ENCODE results near the gene KCNC3. TPM values are rescaled to one million over a fixed set of nuclear protein-coding genes. Genes with fewer than 3 reads are reported as not detected.

KCNC3 gene
- total RNA-seq, 2 experiments from 2014 or later = 0.39 to 0.47 TPM

DNA sequence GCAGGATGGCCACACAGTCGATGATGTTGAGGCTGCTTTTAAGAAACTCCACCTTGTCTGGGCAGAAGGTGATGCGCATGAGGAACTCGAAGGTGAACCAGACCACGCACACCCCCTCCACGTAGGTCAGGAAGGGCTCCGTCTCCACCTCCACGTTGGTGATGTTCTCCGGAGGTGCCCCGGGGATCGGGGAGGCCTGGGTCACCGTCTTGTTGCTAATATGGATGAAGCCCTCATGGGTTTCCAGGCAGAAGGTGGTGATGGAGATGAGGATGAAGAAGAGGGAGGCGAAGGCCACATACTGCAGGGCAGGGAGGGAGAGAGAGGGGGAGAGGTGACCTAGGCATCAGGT lies 5.4 kb downstream of the KCNC3 start:
- no peak for DNase-seq
- no peak for ATAC-seq
- Mint-ChIP-seq H3K4me1 (ENCODE audit: low read depth) (peaks cover 24% of the 10 kb centered on the region), H3K36me3 (ENCODE audit: low read depth) (peaks cover 7% of the 10 kb centered on the region), H3K9me3 (ENCODE audit: insufficient read depth) (no peaks in the 10 kb centered on the region), H3K4me3 (no peak overlapping the region), H3K27ac (no peak overlapping the region), H3K27me3 (ENCODE audit: low read depth) (peaks cover 22% of the 10 kb centered on the region)
- ChIA-PET CTCF (no interaction called here), POLR2A (no interaction called here)

DNA sequence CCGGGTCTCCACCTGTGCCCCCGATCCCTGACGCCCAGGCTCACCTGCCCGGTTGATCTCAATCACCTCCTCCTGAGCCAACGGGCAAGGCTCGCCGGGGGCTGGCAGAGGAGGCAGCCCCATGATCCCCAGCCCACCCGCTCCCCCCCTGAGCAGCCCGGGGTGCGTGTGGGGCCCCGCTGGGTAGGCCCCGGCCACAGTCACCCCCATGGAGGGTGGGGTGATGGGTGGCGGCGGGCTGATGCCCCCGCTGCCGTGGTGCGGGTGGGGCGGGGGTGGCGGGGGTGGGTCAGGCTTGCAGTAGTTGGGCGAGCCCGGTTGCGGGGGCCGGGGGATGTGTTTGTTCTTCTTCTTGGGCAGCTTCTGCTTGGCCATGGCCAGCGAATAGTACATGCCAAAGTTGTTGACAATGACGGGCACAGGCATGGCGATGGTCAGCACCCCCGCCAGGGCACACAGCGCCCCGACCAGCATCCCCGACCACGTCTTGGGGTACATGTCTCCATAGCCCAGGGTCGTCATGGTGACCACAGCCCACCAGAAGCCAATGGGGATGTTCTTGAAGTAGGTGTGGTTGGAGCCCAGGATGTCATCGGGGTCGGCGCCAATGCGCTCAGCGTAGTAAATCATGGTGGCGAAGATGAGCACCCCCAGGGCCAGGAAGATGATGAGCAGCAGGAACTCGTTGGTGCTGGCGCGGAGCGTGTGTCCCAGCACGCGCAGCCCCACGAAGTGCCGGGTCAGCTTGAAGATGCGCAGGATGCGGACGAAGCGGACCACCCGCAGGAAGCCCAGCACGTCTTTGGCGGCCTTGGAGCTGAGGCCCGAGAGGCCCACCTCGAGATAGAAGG lies 6.0 kb downstream of the KCNC3 start:
- DNase-seq (no peak), ATAC-seq (no peak)
- H3K27me3 Mint-ChIP-seq (ENCODE audit: low read depth) = peaks cover 22% of the 10 kb centered on the region
- no peak overlapping the region for H3K4me3 Mint-ChIP-seq
- H3K27ac Mint-ChIP-seq = no peak overlapping the region
- ChIA-PET POLR2A (no interaction called here), CTCF (interaction anchor here (1.3 kb wide), 1 partner anchor 215 kb away, joined by 3 read pairs; no protein-coding TSS in a partner anchor)
- H3K9me3 Mint-ChIP-seq (ENCODE audit: insufficient read depth) = no peaks in the 10 kb centered on the region
- peaks cover 7% of the 10 kb centered on the region for H3K36me3 Mint-ChIP-seq (ENCODE audit: low read depth)
- H3K4me1 Mint-ChIP-seq (ENCODE audit: low read depth) = peaks cover 24% of the 10 kb centered on the region

DNA sequence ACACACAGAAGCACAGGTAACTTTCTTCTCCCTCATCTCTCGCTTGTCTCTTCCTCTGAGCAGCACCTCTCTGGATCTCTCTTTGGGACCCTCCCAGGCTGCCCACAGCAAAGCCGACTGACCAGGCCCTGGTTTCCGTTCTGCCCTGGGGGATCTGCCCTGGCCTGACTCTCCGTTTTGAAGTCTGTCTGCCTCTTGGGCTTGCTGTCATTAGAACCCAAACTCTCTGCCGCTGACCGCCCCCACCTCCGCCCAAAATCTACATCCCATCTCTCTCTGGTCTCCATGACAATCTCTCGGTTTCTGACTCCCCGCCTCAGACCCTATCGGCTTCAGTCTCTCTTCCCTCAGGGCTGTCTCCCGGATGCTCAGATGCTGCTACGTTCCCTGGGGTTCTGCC lies 6.9 kb downstream of the KCNC3 start:
- ATAC-seq (no peak), DNase-seq (no peak)
- Mint-ChIP-seq H3K27ac (no peak overlapping the region), H3K4me1 (ENCODE audit: low read depth) (peaks cover 17% of the 10 kb centered on the region), H3K27me3 (ENCODE audit: low read depth) (peaks cover 19% of the 10 kb centered on the region), H3K4me3 (no peak overlapping the region), H3K9me3 (ENCODE audit: insufficient read depth) (no peaks in the 10 kb centered on the region), H3K36me3 (ENCODE audit: low read depth) (peaks cover under 1% of the 10 kb centered on the region)
- POLR2A ChIA-PET = no interaction called here
- CTCF ChIA-PET = interaction anchor here (1.3 kb wide), 1 partner anchor 216 kb away, joined by 3 read pairs; no protein-coding TSS in a partner anchor

DNA sequence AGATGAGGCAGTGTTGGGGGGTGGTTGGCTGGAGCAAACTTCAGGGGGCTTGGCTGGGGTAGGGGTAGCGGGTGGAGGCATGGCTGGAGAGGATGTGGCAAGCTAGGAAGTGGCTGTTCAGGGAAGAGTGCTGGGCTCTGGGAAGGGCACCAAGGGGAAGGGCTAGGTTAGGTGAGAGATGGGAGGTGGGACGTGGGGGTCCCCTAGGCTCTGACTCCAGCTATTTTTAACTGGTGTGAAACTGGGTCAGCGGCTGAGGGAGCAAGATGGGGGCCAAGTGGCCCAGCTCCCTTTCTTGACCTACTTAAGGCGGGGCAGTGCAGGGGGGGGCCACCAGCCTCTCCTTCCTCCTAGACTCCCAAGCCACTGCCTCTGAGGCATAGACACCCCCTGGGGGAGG lies 7.3 kb downstream of the KCNC3 start:
- H3K4me3 Mint-ChIP-seq = no peak overlapping the region
- no peaks in the 10 kb centered on the region for H3K36me3 Mint-ChIP-seq (ENCODE audit: low read depth)
- no peak overlapping the region for H3K27ac Mint-ChIP-seq
- ATAC-seq (no peak), DNase-seq (no peak)
- H3K4me1 Mint-ChIP-seq (ENCODE audit: low read depth) = peaks cover 13% of the 10 kb centered on the region
- ChIA-PET CTCF (no interaction called here), POLR2A (no interaction called here)
- H3K27me3 Mint-ChIP-seq (ENCODE audit: low read depth) = peaks cover 15% of the 10 kb centered on the region
- H3K9me3 Mint-ChIP-seq (ENCODE audit: insufficient read depth) = no peaks in the 10 kb centered on the region

DNA sequence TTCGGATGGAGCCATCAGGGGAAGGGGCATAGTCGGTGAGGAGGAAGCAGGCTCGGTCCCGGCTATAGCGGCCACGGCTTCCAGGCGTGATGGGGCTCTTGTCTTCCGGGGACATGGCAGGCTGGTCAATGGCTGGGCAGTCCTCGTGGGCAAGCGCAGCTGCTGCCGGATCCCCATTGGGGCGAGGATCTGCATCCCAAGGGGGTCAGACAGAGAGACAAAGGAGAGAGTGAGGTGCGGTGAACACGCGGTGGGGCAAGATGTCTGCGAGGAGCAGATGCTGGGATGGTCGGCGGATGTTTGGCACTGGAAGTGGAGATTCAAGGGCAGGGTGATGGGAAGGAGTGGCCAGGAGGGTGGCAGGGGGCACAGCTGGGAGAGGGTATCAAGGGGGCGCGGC lies 8.6 kb downstream of the KCNC3 start:
- H3K9me3 Mint-ChIP-seq (ENCODE audit: insufficient read depth) = no peaks in the 10 kb centered on the region
- ATAC-seq (no peak), DNase-seq (no peak)
- H3K27me3 Mint-ChIP-seq (ENCODE audit: low read depth) = peaks cover 15% of the 10 kb centered on the region
- CTCF ChIA-PET = no interaction called here
- POLR2A ChIA-PET = no interaction called here
- H3K36me3 Mint-ChIP-seq (ENCODE audit: low read depth) = no peaks in the 10 kb centered on the region
- H3K4me1 Mint-ChIP-seq (ENCODE audit: low read depth) = peaks cover 10% of the 10 kb centered on the region
- H3K27ac Mint-ChIP-seq = no peak overlapping the region
- no peak overlapping the region for H3K4me3 Mint-ChIP-seq

DNA sequence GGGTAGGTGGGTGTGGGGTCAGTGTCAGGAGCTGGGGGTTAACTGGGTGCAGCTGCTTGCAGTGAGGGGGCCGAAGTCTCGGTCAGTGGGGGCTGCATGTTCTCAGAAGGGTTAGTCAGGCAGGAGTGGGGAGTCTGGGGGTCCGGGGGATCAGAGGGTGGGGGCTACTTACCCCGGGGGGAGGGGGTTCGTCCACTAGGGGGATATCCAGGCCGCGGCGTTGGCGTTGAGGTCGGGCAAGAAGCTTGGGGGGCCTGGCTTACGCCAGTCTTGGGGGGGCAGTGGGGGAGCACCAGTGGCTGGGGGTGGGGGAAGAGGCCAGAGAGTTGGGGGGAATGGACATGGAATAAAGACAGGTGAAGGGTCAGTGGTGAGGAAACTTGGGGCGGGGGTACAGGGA lies 9.1 kb downstream of the KCNC3 start:
- H3K27me3 Mint-ChIP-seq (ENCODE audit: low read depth) = peaks cover 16% of the 10 kb centered on the region
- ATAC-seq (no peak), DNase-seq (no peak)
- ChIA-PET CTCF (no interaction called here), POLR2A (no interaction called here)
- no peaks in the 10 kb centered on the region for H3K9me3 Mint-ChIP-seq (ENCODE audit: insufficient read depth)
- no peaks in the 10 kb centered on the region for H3K36me3 Mint-ChIP-seq (ENCODE audit: low read depth)
- H3K4me3 Mint-ChIP-seq = no peak overlapping the region
- peaks cover 10% of the 10 kb centered on the region for H3K4me1 Mint-ChIP-seq (ENCODE audit: low read depth)
- no peak overlapping the region for H3K27ac Mint-ChIP-seq

DNA sequence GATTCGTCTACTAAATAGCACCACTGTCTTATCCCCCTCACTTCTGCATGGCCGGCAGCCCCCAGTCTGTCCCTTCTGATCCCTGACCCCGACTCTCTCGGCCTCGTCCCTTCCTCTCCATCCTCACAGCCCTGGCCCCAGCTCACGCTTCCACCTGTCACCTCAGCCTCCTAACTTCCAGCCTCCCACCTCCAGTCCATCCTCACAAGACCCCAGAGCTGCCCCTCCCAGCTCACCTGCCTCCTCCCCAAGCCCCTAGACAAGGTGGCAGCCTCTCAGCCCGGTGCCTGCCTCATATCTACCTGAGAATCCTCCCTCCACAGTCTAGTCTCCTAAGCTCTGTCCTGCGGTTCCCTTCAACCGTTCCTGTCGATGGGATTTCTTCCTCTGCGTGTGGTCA lies 10.0 kb downstream of the KCNC3 start:
- no peak for DNase-seq
- POLR2A ChIA-PET = no interaction called here
- CTCF ChIA-PET = no interaction called here

DNA sequence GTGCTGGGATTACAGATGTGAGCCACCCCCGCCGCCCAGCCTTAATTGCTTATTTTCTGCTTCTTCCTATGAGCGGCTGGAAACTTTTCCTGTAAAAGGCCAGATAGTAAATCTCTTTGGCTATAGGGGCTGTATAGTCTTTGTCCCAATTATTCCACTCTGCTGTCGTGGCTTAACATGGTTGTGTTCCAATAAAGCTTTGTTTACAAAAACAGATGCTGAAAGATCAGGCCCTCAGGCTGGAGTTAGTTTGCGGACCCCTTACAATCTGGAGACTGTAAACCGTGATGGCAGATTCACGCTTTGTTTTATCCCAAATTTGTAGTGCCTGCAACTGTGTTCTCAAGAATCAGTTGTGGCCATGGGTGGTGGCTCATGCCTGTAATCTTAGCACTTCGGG lies 10.7 kb downstream of the KCNC3 start:
- H3K4me1 Mint-ChIP-seq (ENCODE audit: low read depth) = peaks cover 9% of the 10 kb centered on the region
- ChIA-PET CTCF (no interaction called here), POLR2A (no interaction called here)
- peaks cover 27% of the 10 kb centered on the region for H3K27me3 Mint-ChIP-seq (ENCODE audit: low read depth)
- H3K36me3 Mint-ChIP-seq (ENCODE audit: low read depth) = no peaks in the 10 kb centered on the region
- H3K4me3 Mint-ChIP-seq = no peak overlapping the region
- ATAC-seq (no peak), DNase-seq (no peak)
- no peak overlapping the region for H3K27ac Mint-ChIP-seq
- no peaks in the 10 kb centered on the region for H3K9me3 Mint-ChIP-seq (ENCODE audit: insufficient read depth)

More for the DNA sequence above, 10.0 kb downstream of the KCNC3 start:
- Mint-ChIP-seq H3K27ac (no peak overlapping the region), H3K4me3 (no peak overlapping the region), H3K4me1 (ENCODE audit: low read depth) (peaks cover 9% of the 10 kb centered on the region), H3K27me3 (ENCODE audit: low read depth) (peaks cover 19% of the 10 kb centered on the region), H3K36me3 (ENCODE audit: low read depth) (no peaks in the 10 kb centered on the region), H3K9me3 (ENCODE audit: insufficient read depth) (no peaks in the 10 kb centered on the region)
- no peak for ATAC-seq

DNA sequence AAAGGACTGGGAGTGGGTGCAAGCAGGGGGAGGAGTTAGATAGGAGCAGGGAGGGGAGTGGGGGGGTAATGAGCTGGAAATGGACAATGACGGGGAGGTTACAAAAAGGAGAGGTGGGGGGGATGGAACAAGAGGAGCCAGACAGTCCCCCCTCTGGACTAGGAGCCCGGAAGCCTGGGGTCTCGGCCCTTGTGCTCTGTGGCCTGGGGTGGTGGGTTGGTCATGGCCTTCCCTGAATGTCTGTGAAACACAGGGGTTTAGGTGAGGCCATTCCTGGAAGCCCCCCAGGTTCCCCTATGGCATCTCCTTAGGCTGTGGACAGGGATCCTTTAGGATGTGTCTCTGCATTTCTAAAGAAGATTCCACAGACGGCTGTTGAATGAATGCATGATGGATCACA lies 12.1 kb downstream of the KCNC3 start:
- H3K9me3 Mint-ChIP-seq (ENCODE audit: insufficient read depth) = no peaks in the 10 kb centered on the region
- H3K27ac Mint-ChIP-seq = no peak overlapping the region
- no peak for DNase-seq
- H3K36me3 Mint-ChIP-seq (ENCODE audit: low read depth) = no peaks in the 10 kb centered on the region
- no peak overlapping the region for H3K4me3 Mint-ChIP-seq
- H3K4me1 Mint-ChIP-seq (ENCODE audit: low read depth) = peaks cover 9% of the 10 kb centered on the region
- ATAC-seq = no peak
- peaks cover 37% of the 10 kb centered on the region for H3K27me3 Mint-ChIP-seq (ENCODE audit: low read depth)
- POLR2A ChIA-PET = no interaction called here
- CTCF ChIA-PET = no interaction called here

DNA sequence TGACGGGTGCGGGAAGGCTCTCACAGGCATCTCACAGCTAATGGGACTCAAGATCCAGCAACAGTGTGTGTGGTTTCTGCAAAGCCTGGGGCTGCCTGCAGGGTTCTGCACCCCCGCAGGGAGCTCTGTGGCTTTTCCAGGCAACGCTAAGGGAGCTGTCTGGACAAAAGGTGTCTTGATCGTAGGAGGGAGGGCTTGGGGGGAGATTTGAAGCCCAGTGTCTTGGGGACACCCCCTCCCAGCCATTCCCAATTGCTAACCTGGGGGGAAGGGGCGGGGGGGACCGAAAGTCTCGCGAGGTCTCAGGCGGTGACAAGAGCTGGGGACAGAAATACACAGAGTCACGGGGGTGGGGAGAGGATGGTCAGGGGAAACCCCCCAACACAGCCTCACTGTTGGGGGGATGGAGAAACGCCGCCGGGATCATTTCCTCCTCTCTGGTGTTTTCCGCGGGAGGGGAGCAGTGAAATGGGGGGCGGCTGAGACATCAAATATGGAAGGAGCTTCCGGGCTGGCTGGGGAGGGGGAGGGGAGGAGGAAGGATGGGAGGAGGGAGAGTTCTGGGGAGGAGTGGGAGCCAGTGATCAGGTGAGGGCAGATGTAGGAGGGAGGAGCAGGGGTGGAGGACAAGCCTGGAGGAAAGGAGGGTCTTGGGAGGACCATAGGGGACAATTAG lies 13.3 kb downstream of the KCNC3 start:
- CTCF ChIA-PET = no interaction called here
- no peaks in the 10 kb centered on the region for H3K36me3 Mint-ChIP-seq (ENCODE audit: low read depth)
- H3K4me3 Mint-ChIP-seq = no peak overlapping the region
- DNase-seq (no peak), ATAC-seq (peak; percentile 44)
- H3K27me3 Mint-ChIP-seq (ENCODE audit: low read depth) = peaks cover 40% of the 10 kb centered on the region
- H3K27ac Mint-ChIP-seq = no peak overlapping the region
- peaks cover 9% of the 10 kb centered on the region for H3K4me1 Mint-ChIP-seq (ENCODE audit: low read depth)
- no peaks in the 10 kb centered on the region for H3K9me3 Mint-ChIP-seq (ENCODE audit: insufficient read depth)
- POLR2A ChIA-PET = no interaction called here

DNA sequence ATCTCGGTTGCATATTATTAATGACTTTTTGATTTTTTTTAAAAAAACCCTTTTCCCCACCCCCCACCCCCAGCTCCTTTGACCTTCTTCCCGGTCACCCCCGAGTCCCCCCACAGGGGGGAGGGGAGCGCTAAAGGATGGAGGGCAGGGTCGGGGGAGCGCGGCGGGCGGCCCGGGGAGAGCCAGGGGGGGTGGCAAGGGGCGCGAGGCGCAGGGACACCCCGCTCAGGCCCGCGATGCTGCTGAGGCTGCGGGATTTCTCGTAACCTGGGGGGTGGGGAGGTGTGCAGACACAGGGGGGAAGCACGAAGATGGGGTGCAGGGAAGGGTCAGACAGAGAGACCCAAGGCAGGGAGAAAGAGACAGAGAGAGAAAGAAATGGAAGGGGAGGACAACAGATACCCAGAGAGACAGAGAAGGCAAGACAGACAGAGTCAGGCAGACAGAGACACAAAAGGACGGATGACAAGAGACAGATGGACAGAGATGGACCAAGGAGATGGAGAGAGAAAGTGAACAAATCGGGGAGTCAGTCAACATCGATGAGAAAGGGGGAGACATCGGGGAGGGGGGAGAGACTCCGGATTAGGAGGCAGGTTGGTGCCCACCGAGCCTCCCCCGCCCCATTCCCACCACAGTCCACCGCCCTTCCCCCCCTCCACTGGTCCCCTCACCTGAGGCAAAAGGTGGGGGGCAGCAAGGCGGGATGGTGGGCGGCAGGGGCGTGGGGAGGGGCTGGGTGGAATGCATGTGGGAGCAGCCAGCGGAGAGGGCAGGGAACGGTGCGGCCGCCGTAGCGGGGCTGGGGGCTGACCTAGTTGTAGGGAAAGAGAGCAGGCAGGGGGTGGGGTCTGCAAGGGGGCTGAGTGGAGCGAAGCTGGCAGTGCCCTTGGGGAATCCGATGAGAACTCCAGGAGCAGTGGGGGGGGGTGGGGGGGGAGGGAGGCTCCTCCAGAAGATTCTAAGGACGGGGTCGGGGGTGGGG lies 14.2 kb downstream of the KCNC3 start:
- Mint-ChIP-seq H3K9me3 (ENCODE audit: insufficient read depth) (no peaks in the 10 kb centered on the region), H3K4me3 (no peak overlapping the region), H3K4me1 (ENCODE audit: low read depth) (peaks cover 9% of the 10 kb centered on the region), H3K27ac (no peak overlapping the region), H3K27me3 (ENCODE audit: low read depth) (peaks cover 47% of the 10 kb centered on the region), H3K36me3 (ENCODE audit: low read depth) (no peaks in the 10 kb centered on the region)
- DNase-seq (no peak), ATAC-seq (no peak)
- ChIA-PET POLR2A (no interaction called here), CTCF (no interaction called here)
